IPS DF 4.7 (cell line): ENCODE measurements around the gene MORC1.
"Not testable (repeated sequence)": the region's sequence is repeated elsewhere in the genome, so short reads cannot be mapped to it uniquely, and the experiment has no call there.

Experiments
- DNase-seq: peaks from one replicate; pipeline ENCODE4 v3.0.0-alpha.2; 2013; ENCODE audit warnings: low spot score; ENCODE audit errors: extremely low read depth

MORC1 gene, protein sequence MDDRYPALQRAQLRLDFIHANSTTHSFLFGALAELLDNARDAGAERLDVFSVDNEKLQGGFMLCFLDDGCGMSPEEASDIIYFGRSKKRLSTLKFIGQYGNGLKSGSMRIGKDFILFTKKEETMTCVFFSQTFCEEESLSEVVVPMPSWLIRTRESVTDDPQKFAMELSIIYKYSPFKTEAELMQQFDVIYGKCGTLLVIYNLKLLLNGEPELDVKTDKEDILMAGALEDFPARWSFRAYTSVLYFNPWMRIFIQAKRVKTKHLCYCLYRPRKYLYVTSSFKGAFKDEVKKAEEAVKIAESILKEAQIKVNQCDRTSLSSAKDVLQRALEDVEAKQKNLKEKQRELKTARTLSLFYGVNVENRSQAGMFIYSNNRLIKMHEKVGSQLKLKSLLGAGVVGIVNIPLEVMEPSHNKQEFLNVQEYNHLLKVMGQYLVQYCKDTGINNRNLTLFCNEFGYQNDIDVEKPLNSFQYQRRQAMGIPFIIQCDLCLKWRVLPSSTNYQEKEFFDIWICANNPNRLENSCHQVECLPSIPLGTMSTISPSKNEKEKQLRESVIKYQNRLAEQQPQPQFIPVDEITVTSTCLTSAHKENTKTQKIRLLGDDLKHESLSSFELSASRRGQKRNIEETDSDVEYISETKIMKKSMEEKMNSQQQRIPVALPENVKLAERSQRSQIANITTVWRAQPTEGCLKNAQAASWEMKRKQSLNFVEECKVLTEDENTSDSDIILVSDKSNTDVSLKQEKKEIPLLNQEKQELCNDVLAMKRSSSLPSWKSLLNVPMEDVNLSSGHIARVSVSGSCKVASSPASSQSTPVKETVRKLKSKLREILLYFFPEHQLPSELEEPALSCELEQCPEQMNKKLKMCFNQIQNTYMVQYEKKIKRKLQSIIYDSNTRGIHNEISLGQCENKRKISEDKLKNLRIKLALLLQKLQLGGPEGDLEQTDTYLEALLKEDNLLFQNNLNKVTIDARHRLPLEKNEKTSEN

DNA sequence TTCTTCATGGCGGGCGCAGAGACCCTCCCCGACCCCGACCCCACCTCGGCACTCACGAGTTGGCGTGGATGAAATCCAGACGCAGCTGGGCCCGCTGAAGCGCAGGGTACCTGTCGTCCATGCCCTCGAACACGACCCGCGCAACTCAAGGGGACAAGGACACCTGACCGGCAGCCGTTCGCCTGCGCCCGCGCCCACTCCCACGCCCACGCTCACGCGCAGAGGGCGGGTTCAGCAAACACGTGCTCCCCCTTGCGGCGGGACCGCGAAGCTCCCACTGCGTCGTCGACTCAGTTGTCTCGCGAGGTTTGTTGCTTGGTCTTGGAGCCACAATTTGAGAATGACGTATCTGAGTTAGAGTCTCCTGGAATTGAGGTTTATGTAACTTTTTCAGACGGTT, at the start of gene MORC1:
Gene MORC1 (minus strand): TSS at position 196 of the 400 bp plus-strand sequence. CDS start 75 bp downstream, at position 121.
- DNase-seq: no peak

DNA sequence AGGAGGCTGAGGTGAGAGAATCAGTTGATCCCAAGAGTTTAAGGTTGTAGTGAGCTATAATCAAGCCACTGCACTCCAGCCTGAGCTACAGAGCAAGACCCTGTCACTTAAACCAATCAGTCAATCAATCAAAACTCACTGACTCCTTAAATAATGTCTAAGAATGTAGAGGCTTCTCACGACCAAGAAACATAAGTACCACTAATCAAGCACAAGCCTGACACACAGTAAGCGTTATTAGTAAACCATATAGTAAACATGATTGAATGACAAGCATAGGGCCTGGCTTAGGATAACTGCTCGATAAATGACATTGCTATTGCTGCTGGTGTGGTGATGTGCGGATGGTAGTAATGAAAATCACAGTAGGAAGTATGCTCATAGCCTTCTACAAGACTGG, 48.0 kb upstream of the MORC1 start:
- DNase-seq: no peak

DNA sequence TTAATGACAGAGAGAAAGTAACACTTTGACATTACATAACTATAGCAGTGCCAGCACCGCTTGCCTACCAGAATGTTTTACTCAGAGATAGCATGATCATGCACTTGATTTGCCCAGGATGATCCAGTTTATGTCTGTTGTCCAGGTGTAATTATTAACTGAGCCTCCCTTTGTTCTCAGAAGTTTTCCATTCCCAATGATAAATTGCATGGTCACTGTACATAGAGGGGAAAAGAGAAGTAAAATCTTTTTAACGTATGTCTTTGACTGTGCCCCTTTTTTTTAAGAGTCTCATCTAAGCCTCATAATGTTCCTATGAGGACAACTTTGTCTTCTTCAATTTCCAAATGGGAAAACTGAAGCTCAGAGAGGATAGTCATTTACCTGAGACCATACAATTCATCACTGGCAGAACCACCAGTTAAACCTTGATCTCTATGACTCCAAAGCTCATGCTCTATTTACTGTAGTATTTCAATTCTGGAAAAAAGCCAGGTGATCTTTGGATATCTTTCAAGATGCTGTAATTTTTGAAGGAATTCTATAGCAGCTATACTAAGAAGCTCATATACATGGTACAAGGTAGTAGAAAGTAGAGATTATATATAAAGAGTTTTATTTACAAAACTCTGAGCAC, 43.7 kb upstream of the MORC1 start:
- no peak for DNase-seq

DNA sequence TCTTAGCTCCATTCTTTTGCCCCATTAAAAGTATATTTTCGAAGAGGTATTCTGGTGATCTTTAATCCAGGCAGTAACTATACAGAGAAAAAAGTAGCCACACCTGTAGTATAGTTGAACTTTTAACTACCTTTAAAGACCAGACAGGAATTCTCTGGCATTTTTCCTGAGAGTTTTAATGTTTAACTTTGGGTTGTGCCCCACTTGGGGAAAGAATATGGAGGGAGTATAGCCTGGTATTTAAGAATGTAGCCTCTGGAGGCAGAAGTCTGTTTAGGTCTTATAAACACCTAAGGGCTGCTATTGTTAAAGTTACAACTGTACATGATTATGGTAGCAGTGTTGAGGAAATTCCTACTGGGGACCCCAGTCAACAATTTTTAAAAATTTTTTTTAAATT, 37.9 kb upstream of the MORC1 start:
- no peak for DNase-seq

DNA sequence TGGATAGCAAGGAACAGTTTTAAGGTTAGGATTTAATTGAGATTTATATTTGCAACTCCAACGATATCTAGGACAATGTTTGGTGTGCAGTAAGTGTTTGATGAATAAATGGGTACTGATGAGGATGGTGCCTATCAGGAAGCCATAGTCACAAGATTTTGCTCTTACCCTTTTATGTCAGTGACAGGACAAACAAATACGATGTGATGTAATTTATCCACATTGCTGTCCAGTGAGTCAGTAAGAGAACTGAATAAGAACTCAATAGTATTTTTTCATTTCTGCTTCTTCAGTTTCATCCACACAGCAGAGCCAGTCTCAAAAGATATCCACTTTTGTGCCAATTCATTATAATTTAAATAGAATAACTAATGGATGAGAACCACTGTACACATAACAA, 37.0 kb upstream of the MORC1 start:
- DNase-seq: no peak

DNA sequence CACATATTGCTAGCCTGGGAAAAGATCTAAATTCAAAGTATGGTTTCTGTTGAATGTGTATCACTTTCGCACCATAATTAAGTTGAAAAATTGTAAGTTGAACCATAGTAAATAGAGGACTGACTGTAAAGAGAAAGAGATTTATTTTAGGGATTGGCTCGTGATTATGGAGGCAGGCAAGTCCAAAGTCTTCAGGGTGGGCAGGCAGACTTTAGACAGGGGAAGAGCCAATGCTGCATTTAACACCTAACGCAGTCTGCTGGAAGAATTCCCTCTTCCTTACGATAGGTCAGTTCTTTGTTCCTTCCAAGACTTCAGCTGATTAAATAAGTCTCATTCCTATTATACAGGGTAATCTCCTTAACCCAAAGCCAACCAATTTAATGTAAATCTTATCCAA, 34.4 kb upstream of the MORC1 start:
- DNase-seq: no peak

DNA sequence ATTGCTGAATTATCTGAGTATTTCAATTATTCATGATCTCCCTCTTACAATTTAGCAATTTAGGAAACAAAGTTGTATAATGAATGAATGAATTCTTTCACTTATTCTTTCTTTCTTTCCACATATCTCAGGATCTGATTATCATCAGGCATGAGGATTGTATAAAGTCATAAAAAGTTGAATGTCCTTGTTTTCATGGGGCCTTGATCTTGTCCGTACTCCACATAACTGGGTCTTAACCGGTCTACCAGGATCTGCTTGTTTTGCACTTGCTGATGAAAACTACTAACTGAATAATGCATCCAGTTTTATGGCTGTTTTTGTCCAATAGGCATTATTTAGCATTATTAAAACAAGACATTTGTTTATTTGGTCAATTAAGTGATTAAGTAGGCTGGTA, 31.1 kb upstream of the MORC1 start:
- DNase-seq: no peak

DNA sequence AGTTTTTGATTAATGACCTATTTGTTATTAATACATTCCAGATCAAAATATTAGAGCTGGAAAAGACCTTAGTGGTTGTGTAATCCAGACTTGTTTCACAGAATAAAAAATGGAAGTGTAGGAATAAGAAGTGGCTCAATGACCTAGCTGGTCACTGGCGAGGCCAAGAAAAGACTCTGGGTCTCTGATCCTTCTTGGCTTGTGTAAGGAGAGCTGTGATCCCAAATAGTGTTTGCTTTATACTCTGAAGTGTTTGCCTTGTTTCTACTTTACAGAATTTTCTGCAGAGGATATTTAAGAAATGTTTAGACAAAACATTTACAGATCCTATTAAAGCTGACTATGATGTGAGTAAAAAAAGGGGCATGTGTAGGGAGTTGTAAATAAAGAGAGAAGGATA, 25.7 kb upstream of the MORC1 start:
- DNase-seq: no peak

DNA sequence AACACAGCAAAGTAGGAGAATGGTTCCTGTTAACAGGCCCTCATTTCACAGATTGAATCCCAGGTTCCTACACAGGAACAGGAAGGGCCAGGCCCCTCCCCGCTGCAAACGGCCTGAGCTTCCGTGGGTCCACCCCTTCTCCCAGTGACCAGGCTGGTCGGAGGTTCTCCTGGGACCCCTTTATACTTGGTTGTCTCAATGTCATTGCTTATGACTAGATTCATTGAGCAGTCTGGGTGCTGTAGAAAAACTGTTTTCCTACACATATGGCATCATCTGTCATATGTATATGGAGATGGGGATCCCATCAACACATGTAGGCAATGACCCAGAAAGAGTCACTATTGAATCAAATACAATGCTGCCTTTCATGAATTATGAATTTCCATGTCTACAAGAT, 22.4 kb upstream of the MORC1 start:
- DNase-seq: no peak

DNA sequence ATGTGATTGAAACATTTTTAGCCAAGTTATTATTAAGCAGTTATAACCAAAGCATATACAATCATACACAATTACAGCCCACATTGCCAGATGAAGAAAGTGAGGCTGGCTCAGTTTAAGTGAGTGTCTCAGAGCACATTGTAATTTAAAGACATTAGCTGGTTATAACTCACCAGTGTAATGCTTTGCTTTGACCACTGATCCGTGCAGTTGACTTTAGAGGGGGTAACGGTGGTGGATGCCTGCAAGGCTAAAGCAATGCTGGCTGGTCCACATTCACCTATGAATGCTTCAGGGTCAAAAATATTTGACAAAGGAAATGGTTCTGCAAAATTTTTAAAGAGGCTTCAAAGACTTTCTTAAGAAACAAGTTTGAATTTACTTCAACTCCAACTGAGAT, 19.8 kb upstream of the MORC1 start:
- no peak for DNase-seq

DNA sequence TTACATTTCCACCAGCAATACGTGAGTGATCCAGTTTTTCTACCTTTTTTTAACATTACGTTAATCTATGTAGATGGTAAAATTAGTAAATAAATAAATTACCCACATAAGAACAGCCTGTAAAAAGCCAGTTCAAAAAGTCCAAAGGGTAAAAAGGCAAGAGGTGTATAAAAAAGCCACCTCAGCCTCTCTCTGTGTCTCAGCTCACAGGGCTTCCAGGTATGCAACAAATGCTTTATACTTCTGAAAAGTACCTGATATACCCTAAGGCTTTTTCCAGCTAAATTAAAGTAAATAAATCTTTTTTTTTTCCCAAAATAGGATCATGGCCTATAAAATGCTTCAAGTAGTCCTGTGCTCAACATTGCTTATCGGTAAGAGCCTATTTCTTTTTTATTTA, 18.6 kb upstream of the MORC1 start, which contains the start of gene C3orf85:
Gene C3orf85 (plus strand): TSS at position 197 of the 400 bp plus-strand sequence. CDS start 129 bp downstream, at position 326.
- DNase-seq: no peak

DNA sequence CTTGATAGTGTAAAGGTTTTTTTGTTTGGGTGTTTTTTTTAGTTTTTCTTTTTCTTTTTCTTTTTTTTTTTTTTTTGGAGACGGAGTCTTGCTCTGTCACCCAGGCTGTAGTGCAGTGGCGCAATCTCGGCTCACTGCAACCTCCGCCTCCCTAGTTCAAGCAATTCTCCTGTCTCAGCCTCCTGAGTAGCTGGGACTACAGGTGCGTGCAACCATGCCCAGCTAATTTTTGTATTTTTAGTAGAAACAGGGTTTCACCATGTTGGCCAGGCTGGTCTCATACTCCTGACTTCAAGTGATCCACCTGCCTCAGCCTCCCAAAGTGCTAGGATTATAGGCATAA, 15.5 kb upstream of the MORC1 start:
- not testable (repeated sequence) for DNase-seq

DNA sequence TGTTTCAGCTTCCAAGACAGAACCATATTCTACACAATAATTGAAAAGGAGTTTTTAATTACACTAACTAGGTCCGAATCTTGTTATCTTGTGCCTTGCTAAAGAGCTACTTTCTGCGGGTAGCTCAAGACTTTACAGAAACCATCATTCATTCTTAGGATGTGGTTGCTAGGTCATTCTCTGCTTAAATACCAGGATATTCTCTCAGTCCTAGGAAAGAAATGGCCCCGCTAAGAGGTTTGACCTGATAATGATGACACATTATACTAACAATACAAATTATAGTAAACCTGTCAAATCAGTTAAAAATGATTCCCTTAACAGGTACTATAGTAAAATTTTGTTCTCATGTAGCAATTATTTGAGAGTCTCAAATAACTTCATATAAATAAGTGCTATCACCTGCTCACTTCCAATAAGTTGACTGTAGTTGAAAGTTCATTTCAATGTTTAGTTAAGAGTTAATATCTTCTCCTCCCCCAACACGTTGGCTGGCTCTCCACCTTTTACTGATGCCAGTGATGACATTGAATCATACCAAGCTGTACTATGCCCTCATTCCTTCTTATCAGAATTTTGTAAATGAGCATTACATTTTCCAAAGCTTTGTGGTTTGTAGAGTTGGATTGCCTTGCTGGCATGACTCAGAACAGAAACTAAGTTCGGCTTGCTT, 15.0 kb upstream of the MORC1 start:
- no peak for DNase-seq

DNA sequence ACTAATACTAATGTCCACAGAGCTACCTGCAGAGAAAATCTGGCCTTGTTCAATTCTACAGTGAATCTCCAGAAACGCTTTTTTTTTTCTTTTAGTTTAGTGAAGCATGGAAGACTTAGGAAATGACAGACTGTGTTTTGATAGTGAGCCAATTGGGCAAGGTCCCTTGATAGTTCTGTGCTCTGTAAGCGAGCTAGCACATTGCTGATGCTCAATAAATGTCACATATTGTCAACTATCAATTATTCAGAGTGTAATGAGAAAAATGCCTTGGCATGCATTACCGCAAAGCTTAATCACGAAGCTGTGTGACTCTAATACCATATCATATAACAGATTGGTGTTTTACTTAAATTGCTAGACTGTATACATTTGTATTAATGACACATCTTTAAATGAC, 13.3 kb upstream of the MORC1 start:
- DNase-seq: no peak

DNA sequence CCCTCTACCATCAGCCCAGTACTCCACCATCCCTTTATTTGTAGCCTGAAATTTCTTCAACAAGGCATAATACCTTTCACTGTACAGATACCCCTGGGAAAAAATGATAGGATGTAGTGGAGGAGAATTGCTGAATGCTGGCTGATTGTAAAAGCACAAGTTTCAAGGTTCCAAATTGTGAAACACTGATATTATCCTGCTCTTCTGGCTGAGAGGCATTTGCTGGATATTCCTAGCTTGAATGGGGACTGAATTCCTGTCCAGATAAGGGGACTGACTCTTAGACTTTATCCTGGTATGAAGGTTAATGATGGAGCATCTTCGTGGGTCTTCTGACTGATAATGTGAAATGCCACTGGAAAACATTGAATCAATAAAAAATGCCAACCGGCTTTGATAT, 9.6 kb upstream of the MORC1 start:
- DNase-seq: no peak

DNA sequence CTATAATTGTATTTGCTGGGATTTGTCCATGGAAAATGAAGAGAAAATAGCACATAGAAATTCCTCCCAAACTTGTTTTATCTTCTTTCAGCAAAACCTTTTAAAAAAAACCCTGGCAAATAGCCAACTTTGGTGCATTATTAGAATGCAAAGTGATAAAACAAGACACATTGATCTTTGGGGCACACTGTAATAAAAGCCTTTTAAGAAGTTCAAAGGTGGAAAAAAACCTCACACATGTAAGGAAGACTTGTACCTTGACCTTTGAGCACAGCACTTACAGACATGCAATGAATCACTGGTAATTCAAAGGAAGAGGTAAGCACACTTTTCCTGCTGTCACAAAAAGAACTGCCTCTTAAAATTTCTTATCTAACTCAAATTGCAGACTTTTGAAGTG, 8.0 kb upstream of the MORC1 start:
- no peak for DNase-seq

DNA sequence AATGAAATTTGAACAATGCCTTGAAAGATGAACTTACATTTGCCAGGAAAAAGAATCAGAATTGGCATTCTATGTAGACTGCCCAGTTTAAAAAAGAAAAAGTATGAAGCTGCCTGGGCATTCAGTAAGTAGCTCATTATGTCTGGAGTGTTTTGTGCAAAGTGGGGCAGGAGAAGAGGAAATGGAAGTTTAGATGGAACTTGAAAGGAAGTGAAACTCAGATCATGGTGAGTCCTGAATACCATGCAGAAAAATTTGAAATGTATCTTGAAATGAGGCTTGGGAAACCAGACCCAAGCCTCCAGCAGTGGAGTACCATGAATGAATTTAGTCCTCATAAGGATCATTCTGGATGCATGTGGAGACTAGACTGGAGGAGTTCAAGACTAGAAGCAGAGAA, 4.8 kb upstream of the MORC1 start:
- no peak for DNase-seq

DNA sequence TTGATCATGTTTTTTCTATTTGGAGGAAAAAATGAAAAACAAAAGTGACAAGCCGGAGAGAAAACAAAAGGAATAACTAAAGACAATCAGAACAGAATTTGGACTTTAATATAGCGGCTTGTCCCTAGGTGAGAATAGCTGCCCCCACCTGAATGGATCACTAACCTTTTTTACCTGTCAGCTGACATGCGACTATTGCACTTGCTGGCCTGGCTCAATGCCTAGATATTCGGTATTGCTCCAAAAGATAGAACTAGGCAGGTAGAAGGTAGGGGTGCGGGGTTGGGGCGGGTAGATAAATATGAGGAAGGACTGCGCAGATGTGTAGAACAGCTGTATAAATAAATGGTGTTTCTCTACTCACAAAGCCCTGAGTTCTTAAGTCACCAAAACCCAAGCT, 650 bp upstream of the MORC1 start:
- no peak for DNase-seq

DNA sequence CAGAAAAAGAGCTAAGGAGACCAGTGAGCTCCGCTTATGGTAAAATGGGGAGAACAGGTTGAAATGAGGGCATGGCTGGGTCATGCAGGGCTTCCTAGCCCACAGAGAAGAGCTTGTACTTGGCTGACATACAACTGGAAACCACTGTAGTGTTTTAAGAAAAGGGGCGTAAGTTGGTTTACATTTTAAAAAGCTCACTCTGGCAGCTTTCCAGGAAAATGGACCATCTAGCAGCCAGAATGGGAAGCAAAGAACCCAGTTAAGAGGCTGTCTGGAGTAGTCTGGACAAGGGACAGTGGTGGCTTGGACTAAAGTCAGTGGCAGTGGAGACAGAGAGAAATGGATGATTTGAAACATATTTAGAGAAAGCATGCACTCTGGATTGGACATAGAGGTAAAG, 1.9 kb downstream of the MORC1 start:
- no peak for DNase-seq

DNA sequence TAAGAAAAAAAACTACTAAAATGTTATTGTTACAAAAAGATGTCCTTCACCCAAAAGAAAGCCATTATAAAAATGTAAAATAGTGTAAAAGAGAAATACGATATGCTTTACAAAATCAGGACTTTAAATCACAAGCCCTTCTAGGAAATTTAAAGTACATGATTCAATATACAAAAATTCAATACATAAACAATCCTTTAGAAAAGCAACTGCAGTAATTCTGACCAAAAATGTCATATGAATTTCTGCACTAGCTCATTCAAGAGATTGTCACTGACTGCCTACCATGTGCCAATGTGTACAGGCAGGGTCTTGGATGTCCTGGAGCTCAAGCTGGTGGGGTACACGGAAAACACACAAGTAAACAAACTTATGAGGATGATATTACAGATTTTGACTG, 2.5 kb downstream of the MORC1 start:
- DNase-seq: no peak

DNA sequence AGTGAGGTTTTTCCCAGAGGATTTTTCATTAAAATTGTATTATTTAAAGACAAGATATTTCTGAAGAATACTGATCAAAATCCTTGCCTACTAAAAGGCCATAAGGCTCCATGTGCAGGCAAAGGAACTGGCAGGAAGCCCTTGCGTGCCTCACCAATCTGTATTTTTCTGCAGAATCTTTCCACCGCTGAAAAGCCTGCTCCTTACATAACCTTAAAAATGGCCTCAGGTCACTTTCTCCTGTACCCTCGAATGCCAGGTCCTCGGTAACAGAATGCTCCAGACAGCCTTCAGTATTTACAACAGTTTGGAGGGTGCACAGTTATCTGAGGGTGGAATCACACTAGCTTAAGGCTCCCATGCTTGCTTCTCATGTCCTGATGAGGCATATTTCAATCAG, 3.2 kb downstream of the MORC1 start:
- no peak for DNase-seq
